ENCODE measurements around the gene GMIP.
"Not testable (repeated sequence)": the region's sequence is repeated elsewhere in the genome, so short reads cannot be mapped to it uniquely, and the experiment has no call there.

Gene GMIP

DNA sequence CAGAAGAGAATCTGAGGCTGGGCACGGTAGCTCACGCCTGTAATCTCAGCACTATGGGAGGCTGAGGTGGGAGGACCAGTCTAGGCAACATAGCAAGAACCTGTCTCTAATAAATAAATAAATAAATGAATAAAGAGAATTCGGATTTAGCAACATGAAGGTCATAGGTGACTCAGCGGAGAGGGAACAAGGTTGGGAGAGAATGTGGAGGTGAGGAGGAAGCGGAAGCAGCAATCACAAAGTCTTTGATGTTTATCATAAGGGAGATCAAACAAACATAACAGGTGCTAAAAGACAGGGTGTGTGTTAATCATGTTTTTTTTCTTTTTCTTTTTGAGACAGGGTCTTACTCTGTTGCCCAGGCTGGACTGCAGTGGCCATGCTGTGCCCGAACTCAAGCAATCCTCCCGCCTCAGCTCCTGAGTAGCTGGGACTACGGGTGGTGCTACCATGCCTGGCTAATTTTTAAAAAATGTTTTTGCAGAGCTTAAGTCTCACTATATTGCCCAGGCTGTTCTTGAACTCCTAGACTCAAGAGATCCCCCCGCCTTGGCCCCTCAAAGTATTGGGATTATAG lies 41.2 kb downstream of the GMIP start:
- DNase-seq, result no peak

DNA sequence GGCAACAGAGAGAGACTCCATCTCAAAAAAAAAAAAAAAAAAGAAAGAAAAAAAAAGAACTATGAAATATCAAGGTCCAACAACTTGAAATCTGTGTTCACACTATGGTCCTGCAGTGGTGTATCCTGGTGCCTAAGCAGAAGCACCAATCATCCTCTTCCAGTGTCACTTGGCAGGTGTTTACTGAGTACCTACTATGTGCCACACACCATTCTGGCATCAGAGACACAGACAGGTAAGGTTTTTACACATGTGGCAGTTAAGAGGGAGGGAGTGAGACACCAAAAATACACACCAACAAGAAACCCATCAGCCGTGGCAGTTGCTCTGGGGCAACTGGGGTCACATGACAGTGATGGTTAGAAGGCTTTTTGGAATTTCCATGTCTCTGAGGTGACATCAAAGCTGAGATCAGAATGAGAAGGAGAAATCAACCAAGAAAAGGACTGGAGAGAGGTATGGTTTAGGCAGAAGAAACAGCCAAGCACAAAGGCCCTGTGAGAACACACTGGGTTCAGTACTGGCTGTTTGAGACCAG lies 42.6 kb downstream of the GMIP start:
- DNase-seq, result no peak

DNA sequence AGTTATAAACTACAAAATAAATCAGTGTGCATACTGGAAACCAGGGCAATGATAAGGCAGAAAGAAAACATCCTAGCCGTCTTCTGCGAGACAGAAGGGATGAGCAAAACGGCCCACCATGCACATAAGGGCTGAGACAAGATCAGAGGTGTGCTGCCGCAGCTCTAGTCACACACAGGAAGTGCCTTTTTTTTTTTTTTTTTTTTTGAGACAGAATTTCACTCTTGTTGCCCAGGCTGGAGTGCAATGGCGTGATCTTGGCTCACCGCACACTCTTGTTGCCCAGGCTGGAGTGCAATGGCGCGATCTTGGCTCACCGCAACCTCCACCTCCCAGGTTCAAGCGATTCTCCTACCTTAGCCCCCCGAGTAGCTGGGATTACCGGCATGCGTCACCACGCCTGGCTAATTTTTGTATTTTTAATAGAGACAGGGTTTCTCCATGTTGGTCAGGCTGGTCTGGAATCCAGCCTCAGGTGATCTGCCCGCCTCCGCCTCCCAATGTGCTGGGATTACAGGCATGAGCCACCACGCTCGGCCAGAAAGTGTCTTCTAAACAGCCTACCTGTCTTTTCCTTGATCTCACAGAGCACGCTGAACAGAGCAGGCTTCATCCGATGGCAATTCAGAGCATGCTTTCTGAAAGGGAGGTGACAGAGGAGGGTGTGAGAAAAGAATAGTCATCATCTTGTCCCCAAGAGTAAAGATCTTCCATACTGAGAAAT lies 44.6 kb downstream of the GMIP start:
- DNase-seq, result not testable (repeated sequence)

DNA sequence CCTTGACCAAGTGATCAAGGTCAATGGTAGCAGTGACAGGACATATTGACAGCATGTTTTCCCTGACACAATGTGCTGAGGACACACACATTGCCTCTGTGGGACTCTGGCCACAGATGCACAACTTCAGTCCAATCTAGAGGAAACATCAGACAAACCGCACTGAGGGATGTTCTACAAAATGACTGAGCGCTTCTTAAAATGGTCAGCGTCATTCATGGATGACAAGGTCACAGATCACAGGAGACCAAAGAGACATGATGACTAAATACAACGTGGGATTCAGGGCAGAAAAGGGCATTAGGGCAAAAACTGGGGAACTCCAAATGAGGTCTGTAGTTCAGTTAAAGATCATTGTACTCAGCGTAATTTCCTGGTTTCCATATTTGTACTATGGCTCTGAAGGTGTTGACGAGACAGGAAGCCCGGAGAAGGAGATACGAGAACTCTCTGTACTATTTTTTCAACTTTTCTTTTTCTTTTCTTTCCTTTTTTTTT lies 45.6 kb downstream of the GMIP start:
- no peak for DNase-seq

DNA sequence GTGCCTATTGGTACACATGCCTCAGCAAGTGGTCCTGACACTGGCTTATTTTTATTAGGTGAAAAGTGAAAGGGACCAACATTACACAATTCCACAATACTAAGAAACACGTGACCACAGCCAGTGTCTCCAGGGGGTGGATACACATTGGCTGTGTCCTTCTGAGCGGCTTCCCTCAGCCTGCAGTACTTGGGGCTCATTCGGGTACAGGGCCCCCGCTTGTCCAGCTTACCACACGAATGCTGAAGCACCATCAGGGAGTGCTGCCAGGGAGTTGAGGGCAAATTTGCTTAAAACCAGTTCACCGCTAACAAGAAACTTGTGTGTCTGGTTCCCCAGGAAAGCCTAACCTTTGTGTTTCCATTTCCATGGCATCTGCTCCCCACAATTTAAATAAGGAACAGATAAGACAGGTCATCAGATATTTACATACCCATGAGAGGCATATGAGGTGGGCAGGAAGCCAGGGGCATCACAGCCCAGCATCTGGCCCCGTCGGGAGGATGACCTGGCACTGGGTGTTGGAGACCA lies 48.2 kb downstream of the GMIP start:
- peak; percentile 54 for DNase-seq

DNA sequence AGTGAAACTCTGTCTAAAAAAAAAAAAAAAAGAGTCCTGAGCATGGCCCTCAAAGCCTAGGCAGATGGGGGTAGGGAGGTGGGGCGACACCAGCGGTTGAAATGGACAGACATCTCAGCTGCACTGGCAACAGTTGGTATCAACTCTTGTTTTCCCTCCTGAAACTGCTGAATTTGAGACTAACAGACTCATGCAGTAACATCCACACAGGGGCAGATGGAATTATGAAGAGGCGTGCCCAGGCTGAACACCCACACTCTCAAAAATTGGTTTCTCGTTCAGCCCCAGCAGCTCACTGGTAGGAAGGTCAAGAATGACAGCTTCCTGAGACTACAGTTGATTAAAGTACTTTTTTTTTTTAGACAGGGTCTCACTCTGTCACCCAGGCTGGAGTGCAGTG lies 49.1 kb downstream of the GMIP start:
- no peak for DNase-seq

DNA sequence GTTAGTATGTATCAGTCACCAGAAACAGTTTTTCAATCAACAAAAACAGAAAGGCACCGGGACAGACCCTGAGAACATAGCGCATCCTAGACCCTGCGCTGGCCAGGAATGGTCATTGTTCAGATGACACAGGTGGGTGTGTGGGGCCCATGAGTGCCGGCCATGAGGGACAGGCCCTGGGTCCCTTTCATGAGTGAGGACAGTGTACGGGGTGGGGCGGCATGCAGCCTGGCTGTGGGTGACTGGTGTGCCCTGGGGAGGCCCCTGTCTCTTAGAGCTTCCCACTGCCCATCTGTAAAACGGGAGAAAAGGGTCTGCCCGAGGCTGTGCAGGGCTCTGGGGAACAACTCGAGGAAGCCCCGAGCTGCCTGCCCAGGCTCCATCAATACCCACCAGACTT lies 50.8 kb downstream of the GMIP start:
- no peak for DNase-seq

DNA sequence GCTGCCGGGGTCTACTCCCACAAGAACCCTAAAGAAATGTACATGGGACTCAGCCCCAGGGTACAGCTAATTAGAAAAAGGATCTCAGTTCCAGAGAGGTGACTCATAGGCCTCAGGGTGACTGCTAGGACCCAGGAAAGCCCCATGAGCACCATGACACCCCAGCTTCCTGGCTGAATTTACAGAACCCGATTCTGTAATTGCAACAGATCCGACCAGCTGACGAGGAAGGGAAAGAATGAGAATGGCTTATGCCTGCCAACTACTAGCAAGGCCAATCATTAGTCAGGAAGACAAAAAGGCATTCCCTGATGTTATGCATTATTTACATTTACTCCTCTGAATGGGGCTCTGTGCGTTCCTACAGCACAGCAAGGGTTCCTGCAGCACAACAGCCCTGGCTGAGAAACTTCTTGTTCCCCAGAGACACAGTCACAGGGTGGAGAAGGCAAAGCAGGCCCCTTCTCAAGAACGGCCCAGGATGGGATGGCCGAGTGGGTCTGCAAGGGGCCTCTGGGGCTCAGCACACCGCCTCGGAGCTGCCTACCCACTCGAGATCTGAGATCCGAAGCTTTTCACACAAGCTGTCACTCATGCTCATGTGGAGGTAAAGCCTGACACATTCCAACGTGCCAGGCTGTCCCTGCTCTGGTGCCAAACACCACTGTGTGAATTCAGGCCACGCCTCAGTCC lies 52.2 kb downstream of the GMIP start:
- peak; percentile 79 for DNase-seq

DNA sequence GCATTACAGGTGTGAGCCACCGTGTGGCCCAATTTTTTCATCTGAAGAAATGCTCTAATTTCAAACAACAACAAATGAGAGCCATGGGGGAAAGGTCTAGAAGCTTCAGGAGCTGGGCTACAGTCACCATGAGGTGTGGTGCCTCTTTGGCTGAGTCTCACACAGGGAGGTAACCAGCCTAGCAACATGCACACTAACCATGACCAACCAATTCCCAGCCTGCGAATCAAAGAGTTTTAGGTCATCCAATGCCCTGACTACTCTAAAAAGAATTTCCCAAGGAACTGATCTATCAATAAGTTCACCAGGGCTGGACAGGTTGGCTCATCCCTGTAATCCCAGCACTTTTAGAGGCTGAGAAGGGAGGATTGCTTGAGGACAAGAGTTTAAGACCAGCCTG lies 54.9 kb downstream of the GMIP start:
- DNase-seq, result no peak

DNA sequence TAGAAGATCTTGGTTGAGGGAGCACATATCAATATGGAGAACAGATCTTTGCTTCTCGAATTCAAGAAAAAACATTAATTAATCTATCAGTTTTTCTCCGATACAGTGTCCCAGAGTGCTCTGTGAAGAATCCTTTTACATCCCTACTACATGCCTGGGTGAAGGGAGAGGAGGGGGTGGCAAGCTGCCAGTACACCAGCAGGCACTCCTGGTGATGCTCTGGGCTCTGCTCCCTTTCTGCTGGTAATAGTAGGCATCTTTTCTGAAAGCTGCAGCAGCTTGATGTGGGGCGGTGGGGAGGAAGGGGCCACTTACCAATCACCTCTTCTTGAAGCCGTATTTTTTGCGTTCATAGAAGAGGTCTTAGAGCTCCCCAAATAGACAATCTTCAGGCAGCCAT lies 55.7 kb downstream of the GMIP start:
- peak; percentile 33 for DNase-seq

DNA sequence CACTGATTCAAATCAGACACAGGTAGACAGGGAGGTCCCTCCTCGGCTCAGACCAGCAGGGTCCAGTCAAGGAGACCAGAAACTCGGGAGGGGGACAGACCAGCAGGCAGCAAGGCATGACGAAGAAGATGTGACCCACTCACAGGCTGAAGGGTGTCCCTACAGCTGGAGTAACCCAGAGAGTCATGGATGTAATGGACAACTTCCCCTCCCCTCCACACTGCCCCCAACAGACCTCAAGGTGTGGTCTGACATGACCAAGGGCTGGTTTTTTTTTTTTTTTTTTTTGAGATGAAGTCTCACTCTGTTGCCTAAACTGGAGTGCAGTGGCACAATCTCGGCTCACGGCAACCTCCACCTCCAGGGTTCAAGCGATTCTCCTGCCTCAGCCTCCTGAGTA lies 59.1 kb downstream of the GMIP start:
- DNase-seq, result no peak

DNA sequence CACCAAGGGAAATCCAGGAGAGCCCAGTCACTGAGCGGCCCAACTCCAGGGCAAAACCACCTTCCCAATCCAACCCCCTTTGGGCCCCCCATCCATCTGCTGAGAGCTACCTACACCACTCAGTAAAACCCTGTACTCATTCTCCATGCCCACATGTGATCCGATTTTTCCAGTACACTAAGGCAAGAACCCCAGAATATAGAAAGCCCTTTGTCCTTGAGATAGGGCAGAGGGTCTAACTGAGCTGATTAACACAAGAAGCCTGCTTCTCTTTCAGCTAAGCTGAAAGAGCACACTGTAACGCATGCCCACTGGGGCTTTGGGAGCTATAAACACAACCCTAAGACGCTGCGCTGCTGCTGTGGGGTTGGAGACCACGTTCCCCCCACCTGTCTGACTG lies 61.0 kb downstream of the GMIP start:
- no peak for DNase-seq

DNA sequence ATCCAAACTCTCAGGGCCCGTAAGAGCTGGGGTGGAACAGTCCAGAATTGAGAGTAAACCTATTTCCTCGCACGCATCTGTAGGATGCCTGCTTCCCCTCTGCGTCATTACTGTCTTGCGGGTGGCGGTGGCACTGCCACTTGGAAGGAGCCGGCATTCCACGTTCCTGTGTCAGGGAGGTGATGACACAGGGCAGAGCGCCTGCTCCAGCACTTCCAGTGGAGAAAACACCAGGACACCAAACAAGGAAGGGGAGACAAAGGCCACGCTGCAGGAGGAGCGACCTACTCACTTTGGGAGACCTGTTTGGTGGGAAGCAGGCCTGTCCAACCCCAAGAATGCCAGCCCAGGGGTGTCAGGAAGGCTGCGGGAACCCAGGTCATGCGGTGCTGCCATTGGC lies 62.1 kb downstream of the GMIP start:
- DNase-seq, result no peak

DNA sequence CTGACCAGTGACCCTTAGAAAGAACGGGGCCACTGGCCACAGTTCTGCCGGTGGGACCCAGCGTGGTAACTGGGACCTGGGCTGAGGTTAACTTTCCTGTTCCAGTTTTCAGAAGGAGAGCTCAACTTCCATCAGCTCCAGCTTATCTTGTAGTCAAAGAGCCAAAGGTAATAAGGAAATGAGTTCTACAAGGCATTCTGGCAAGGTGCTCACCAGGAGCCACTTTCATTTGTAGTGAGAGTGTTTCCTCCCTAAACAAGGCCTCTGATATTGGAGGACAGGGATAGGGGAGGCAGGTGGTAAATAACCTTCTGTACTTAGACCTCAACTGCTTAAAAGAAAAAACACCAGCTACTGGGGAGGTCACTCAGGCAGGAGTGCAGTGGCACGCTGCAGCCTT lies 63.0 kb downstream of the GMIP start:
- DNase-seq, result no peak

DNA sequence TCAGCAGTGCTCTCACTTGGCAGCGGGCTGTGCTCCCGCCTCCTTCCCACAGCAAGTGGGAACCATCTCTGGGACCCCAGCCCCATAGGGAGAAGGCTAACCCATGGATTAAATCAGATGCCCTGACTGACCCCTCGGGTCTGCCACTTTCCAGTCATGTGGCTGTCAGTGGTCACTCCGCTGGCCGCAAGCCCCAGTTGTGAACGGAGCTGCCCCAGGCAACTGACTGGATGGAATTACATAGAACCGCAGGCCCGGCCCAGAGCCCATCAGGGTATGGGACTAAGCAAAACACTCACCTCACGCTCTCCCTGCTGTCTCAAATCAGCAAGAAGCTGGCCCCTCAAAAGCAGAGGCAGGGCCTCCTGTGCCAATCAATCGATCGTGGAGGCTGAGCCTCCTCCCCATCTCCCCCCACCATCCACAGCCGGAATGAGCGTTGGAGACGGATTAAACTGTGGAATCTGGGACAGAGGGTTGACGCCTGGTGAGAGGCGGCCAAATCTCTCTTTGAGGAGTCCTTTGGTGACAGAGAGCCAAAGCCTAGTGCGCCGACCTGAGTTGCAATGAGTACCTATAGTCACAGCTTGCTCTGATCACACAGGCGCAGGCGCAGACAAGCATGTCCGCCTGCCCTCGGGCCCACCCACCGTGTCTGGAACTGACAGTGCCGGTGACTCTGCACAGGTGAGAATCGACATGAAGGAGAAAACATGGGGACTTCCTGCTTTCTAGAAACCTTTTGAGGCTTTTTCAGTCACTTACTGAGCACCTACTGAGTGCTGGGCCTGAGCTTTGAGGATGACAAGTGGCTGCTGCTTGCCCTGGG lies 63.7 kb downstream of the GMIP start:
- DNase-seq, result no peak

Measured in NCI-H69 (cell line).